B cell (primary cell): ENCODE measurements around the gene TRUB1. TPM values are rescaled to one million over a fixed set of nuclear protein-coding genes. Genes with fewer than 3 reads are reported as not detected.

ENCODE experiments used
- ATAC-seq: fragments of 200-7000 bp; cut with Tn5 transposase; one replicate; pipeline ENCODE4 v1.10.0; 2021; ENCODE audit warnings: low read depth, mild to moderate bottlenecking, moderate number of reproducible peaks, moderate library complexity
- CTCF ChIA-PET: fragments of 350-600 bp; sonication (Branson Sonifier 250); formaldehyde crosslinking; loops from one replicate; lab custom pipeline; 2021; ENCODE audit warnings: antibody characterized with exemption, inconsistent platforms; lab: Charles Lee
- POLR2A ChIA-PET: fragments of 350-600 bp; sonication (Branson Sonifier 250); formaldehyde crosslinking; loops from one replicate; lab custom pipeline; 2021; ENCODE audit warnings: antibody characterized with exemption; lab: Charles Lee
- DNase-seq: peaks from one replicate; pipeline ENCODE4 v3.0.0; 2013
- H2AFZ ChIP-seq: 2 replicates; pipeline ENCODE4 v1.6.1; 2012; ENCODE audit warnings: mild to moderate bottlenecking, low read depth, low read length; ENCODE audit not compliant: insufficient read depth, poor library complexity, severe bottlenecking
- H3K27ac ChIP-seq, 2 donors: 1 replicate in 1 of 2; 2 replicates in 1 of 2; pipeline ENCODE4 v1.5.1; 2012 to 2013; ENCODE audit warnings: low read length in 2 of 2, mild to moderate bottlenecking in 2 of 2, moderate library complexity in 1 of 2
- H3K27me3 ChIP-seq, 4 experiments: fragments of 200-600 bp in 1 of 4; sonication (generic) in 1 of 4; replicated peaks in 1 of 4; 1 replicate in 2 of 4; 2 replicates in 2 of 4; pipeline versions ENCODE4 v1.6.1 to v1.7.0; 2013 to 2016; ENCODE audit warnings: low read length in 3 of 4, mild to moderate bottlenecking in 2 of 4, mixed read lengths in 1 of 4, moderate library complexity in 1 of 4; ENCODE audit not compliant: insufficient read depth in 4 of 4, control insufficient read depth in 3 of 4; ENCODE audit errors: control extremely low read depth in 1 of 4
- H3K36me3 ChIP-seq, 2 experiments: replicated peaks in 1 of 2; 1 replicate in 1 of 2; 2 replicates in 1 of 2; pipeline versions ENCODE4 v1.6.1 to v1.7.1; 2013; ENCODE audit warnings: low read length in 1 of 2; ENCODE audit not compliant: insufficient read depth in 2 of 2, control insufficient read depth in 1 of 2; ENCODE audit errors: control extremely low read depth in 1 of 2, extremely low read depth in 1 of 2
- H3K4me1 ChIP-seq, 2 donors: fragments of 200-600 bp in 1 of 2; sonication (generic) in 1 of 2; 1 replicate in 1 of 2; 2 replicates in 1 of 2; pipeline versions ENCODE4 v1.5.1 to v1.6.1; 2013 to 2017; ENCODE audit warnings: low read length in 2 of 2; ENCODE audit not compliant: control insufficient read depth in 2 of 2, insufficient read depth in 2 of 2
- H3K4me2 ChIP-seq: replicated peaks from 2 replicates; pipeline ENCODE3; 2012; ENCODE audit warnings: mild to moderate bottlenecking, low read depth, low read length; ENCODE audit not compliant: poor library complexity, severe bottlenecking
- H3K4me3 ChIP-seq, 5 experiments: fragments of 200-600 bp in 1 of 5; sonication (generic) in 1 of 5; 1 replicate in 3 of 5; 2 replicates in 2 of 5; pipeline versions ENCODE4 v1.5.1 to v1.7.0; 2011 to 2016; ENCODE audit warnings: low read length in 4 of 5, mild to moderate bottlenecking in 4 of 5, low read depth in 2 of 5, control low read depth in 1 of 5, moderate library complexity in 1 of 5; ENCODE audit not compliant: insufficient read depth in 1 of 5; ENCODE audit errors: control extremely low read depth in 1 of 5, extremely low read depth in 1 of 5
- H3K79me2 ChIP-seq: fragments of 200-600 bp; sonication (generic); one replicate; pipeline ENCODE4 v1.6.0; 2016; ENCODE audit warnings: low read length; ENCODE audit not compliant: control insufficient read depth, insufficient read depth
- H3K9ac ChIP-seq: fragments of 200-600 bp; sonication (generic); 2 replicates; pipeline ENCODE4 v1.6.1; 2017; ENCODE audit warnings: mild to moderate bottlenecking, low read length, moderate library complexity
- H3K9me3 ChIP-seq, 3 donors: one replicate each; pipeline versions ENCODE4 v1.6.1 to v1.7.1; 2013; ENCODE audit warnings: low read length in 2 of 3; ENCODE audit not compliant: control insufficient read depth in 2 of 3, insufficient read depth in 1 of 3; ENCODE audit errors: control extremely low read depth in 1 of 3
- H4K20me1 ChIP-seq: 2 replicates; pipeline ENCODE4 v1.6.0; 2012; ENCODE audit warnings: mild to moderate bottlenecking, low read length; ENCODE audit not compliant: insufficient read depth, control insufficient read depth, poor library complexity, severe bottlenecking
- H3K27ac Mint-ChIP-seq: one replicate; pipeline ENCODE4 v1.8.0; 2021; ENCODE audit warnings: mixed read lengths
- H3K27me3 Mint-ChIP-seq: one replicate; pipeline ENCODE4 v1.8.0; 2021; ENCODE audit warnings: mixed read lengths
- H3K4me1 Mint-ChIP-seq: one replicate; pipeline ENCODE4 v1.8.0; 2021; ENCODE audit warnings: mixed read lengths
- H3K4me3 Mint-ChIP-seq: one replicate; pipeline ENCODE4 v1.8.0; 2021; ENCODE audit warnings: mixed read lengths
- H3K9me3 Mint-ChIP-seq: one replicate; pipeline ENCODE4 v1.8.0; 2022; ENCODE audit warnings: mixed read lengths; ENCODE audit not compliant: insufficient read depth
- CTCF ChIP-seq: fragments of 200-600 bp; IDR thresholded peaks from one replicate; pipeline ENCODE4 v1.8.0; 2022; ENCODE audit warnings: antibody characterized with exemption, mild to moderate bottlenecking
- EZH2 ChIP-seq: IDR thresholded peaks from 2 replicates; pipeline ENCODE4 v1.6.1; 2012; ENCODE audit warnings: borderline replicate concordance, low read depth, mild to moderate bottlenecking, moderate library complexity, low read length; ENCODE audit not compliant: insufficient read depth, poor library complexity, severe bottlenecking
- WGBS: methylation state at CpG from one replicate; pipeline ENCODE4 v1.1.5; 2013; ENCODE audit warnings: missing lambda C conversion rate; ENCODE audit not compliant: insufficient coverage; 5-methylcytosine and 5-hydroxymethylcytosine counted together
- intact Hi-C: fragments of 100-400 bp; cut with micrococcal nuclease; formaldehyde crosslinking; loops from one replicate; pipeline ENCODE4 v1.10.0; 2022
- polyA plus RNA-seq: library from polyadenylated mRNA; depleted of rRNA; stranded (reverse); fragments of >200 nt; gene quantifications from 2 replicates; pipeline ENCODE4 v1.2.3, GENCODE V29; 2012
- total RNA-seq, 2 donors: library from RNA; stranded (reverse); fragments of 120-200 nt in 1 of 2; gene quantifications; 1 replicate in 1 of 2; 2 replicates in 1 of 2; pipeline versions ENCODE4 v1.2.3 to v1.2.4, GENCODE V29; 2013 to 2022

TRUB1 gene
- total and polyA plus RNA-seq, 2 donors (not counting 1 experiment from before 2014, with no cell fraction given): 6.5 to 15.7 TPM

DNA sequence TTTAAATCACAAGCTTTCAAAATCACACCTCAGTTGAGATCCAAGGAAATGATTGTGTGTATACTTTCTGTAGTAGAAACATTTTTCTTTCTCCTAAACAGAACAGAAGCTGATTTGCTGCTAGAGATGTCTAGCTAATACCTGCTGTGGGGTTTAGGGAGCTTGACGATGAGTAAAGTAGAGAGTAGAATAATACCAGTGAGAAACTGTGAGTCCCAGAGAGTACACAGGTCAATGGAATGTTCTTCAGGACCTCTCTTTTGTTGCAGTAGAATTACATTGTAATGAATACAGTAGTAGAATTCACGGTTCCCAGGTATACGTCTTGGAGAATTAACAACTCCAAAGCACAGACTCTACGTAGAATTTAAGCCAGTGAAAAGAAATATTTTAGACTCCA lies 18.0 kb downstream of the TRUB1 start:
- no peak overlapping the region for H3K4me2 ChIP-seq
- H3K27me3 ChIP-seq: no peaks in the 10 kb centered on the region
- no peak overlapping the region for H3K4me3 Mint-ChIP-seq
- DNase-seq (no peak), ATAC-seq (no peak)
- H3K4me3 ChIP-seq: no peak overlapping the region
- H3K79me2 ChIP-seq: peaks cover 16% of the 10 kb centered on the region
- H3K27ac ChIP-seq: no peak overlapping the region
- no peaks in the 10 kb centered on the region for H3K4me1 ChIP-seq
- H3K27ac Mint-ChIP-seq: no peak overlapping the region
- no peaks in the 10 kb centered on the region for H3K9me3 ChIP-seq
- H3K4me1 Mint-ChIP-seq: peaks cover 12% of the 10 kb centered on the region
- TF ChIP-seq CTCF: no peak
- TF ChIP-seq EZH2: no peak
- no peaks in the 10 kb centered on the region for H3K9me3 Mint-ChIP-seq
- ChIA-PET CTCF (no interaction called here), POLR2A (no interaction called here)
- H2AFZ ChIP-seq: no peak overlapping the region
- H3K36me3 ChIP-seq: peaks cover 12 to 16% of the 10 kb centered on the region in 2 experiments
- H3K9ac ChIP-seq: no peak overlapping the region
- no peaks in the 10 kb centered on the region for H3K27me3 Mint-ChIP-seq
- 100% methylated on average over 1 of the region's 4 CpGs for WGBS
- intact Hi-C loops: no loop called here
- no peaks in the 10 kb centered on the region for H4K20me1 ChIP-seq

DNA sequence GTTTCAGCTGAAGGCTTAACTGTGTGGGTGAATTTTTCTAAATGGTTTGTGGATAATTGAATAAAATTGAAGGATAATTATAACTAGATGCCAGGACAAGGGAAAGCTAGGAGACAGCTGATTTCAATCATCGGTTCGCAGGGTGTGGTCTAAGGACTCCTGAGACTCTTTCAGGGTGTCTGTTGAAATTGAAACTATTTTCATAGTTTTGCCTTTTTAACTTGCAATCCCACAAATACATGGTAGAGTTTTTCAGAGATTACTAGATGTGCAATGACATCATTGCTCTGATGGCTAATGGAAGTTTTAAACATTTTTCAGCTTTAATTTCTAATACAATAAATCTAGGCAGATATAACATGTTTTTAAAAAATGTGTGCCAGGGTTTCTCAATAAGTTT lies 18.5 kb downstream of the TRUB1 start:
- Mint-ChIP-seq H3K9me3 (no peaks in the 10 kb centered on the region), H3K27ac (no peak overlapping the region), H3K4me3 (no peak overlapping the region), H3K4me1 (peaks cover 12% of the 10 kb centered on the region), H3K27me3 (no peaks in the 10 kb centered on the region)
- Histone ChIP-seq H3K27ac (no peak overlapping the region), H3K9me3 (no peaks in the 10 kb centered on the region), H3K27me3 (no peaks in the 10 kb centered on the region), H3K79me2 (peaks cover 17% of the 10 kb centered on the region), H3K36me3 (peaks cover 12 to 16% of the 10 kb centered on the region in 2 experiments), H2AFZ (no peak overlapping the region), H4K20me1 (no peaks in the 10 kb centered on the region), H3K4me1 (no peaks in the 10 kb centered on the region), H3K4me3 (no peak overlapping the region), H3K9ac (no peak overlapping the region), H3K4me2 (no peak overlapping the region)
- intact Hi-C loops: no loop called here
- ATAC-seq (no peak), DNase-seq (no peak)
- CTCF ChIA-PET: no interaction called here
- POLR2A ChIA-PET: no interaction called here
- TF ChIP-seq CTCF (no peak), EZH2 (no peak)
- no CpG with 5 or more reads among the region's 2 CpGs for WGBS
